Activated naive CD4-positive, alpha-beta T cell treated with anti-CD3 and anti-CD28 coated beads, Interleukin-2, amount 50 U/mL, for 72 hours (primary cell): ENCODE data around the gene DDHD1. TPM values are rescaled to one million over a fixed set of nuclear protein-coding genes. Genes with fewer than 3 reads are reported as not detected.
"Not testable (repeated sequence)": the region's sequence is repeated elsewhere in the genome, so short reads cannot be mapped to it uniquely, and the experiment has no call there.

Source experiments
- ATAC-seq, 2 donors: fragments of 150-1000 bp; cut with Tn5 transposase; 2 replicates each; pipeline ENCODE4 v1.10.0; 2021; ENCODE audit warnings: mild to moderate bottlenecking in 2 of 2, moderate library complexity in 2 of 2
- DNase-seq, 2 donors: peaks; one replicate each; pipeline ENCODE4 v3.0.0; 2021 to 2022; ENCODE audit warnings: low spot score in 2 of 2
- H3K27ac Mint-ChIP-seq, 2 donors: one replicate each; pipeline ENCODE4 v1.8.0; 2022; ENCODE audit warnings: mild to moderate bottlenecking in 2 of 2, mixed read lengths in 2 of 2
- H3K36me3 Mint-ChIP-seq, 2 donors: one replicate each; pipeline ENCODE4 v1.8.0; 2022; ENCODE audit warnings: mixed read lengths in 2 of 2
- H3K9me3 Mint-ChIP-seq, 2 donors: one replicate each; pipeline ENCODE4 v1.8.0; 2022; ENCODE audit warnings: mixed read lengths in 2 of 2
- total RNA-seq, 2 donors: library from RNA; stranded (reverse); gene quantifications; one replicate each; pipeline ENCODE4 v1.2.3, GENCODE V29; 2022

DDHD1 gene
- total RNA-seq, 2 donors from 2014 or later, result 35.3 to 50.1 TPM

- ATAC-seq, DNase-seq, H3K27ac Mint-ChIP-seq, H3K9me3 Mint-ChIP-seq: not testable (repeated sequence)
- peaks cover 62 to 67% of the 10 kb centered on the region in 2 donors for H3K36me3 Mint-ChIP-seq
Observed at GRCh38 chr14:53084954-53085353, 68.2 kb downstream of the DDHD1 start.

- no peaks in the 10 kb centered on the region for H3K36me3 Mint-ChIP-seq
- H3K9me3 Mint-ChIP-seq, result no peaks in the 10 kb centered on the region
- ATAC-seq, result no peak
- no peak overlapping the region for H3K27ac Mint-ChIP-seq
- DNase-seq, result no peak
Observed at GRCh38 chr14:53064475-53064874, 88.6 kb downstream of the DDHD1 start.

GRCh38 chr14:53062856-53063255, 90.3 kb downstream of the DDHD1 start:
- no peaks in the 10 kb centered on the region for H3K36me3 Mint-ChIP-seq
- no peaks in the 10 kb centered on the region for H3K9me3 Mint-ChIP-seq
- DNase-seq (no peak), ATAC-seq (no peak)
- no peak overlapping the region for H3K27ac Mint-ChIP-seq

GRCh38 chr14:53060046-53060445, 93.1 kb downstream of the DDHD1 start:
- DNase-seq (no peak), ATAC-seq (peak; percentile 31 to 49)

GRCh38 chr14:53055003-53055402, 98.1 kb downstream of the DDHD1 start:
- no peak overlapping the region for H3K27ac Mint-ChIP-seq
- no peak for DNase-seq
- peaks cover 0 to 10% of the 10 kb centered on the region in 2 donors for H3K36me3 Mint-ChIP-seq
- H3K9me3 Mint-ChIP-seq, result no peaks in the 10 kb centered on the region
- ATAC-seq, result peak; percentile 40 to 62

More at GRCh38 chr14:53060046-53060445, 93.1 kb downstream of the DDHD1 start:
- Mint-ChIP-seq H3K27ac (no peak overlapping the region), H3K36me3 (no peaks in the 10 kb centered on the region), H3K9me3 (no peaks in the 10 kb centered on the region)

GRCh38 chr14:53054457-53054856, 98.7 kb downstream of the DDHD1 start:
- H3K9me3 Mint-ChIP-seq, result no peaks in the 10 kb centered on the region
- H3K27ac Mint-ChIP-seq, result no peak overlapping the region
- peaks cover 0 to 10% of the 10 kb centered on the region in 2 donors for H3K36me3 Mint-ChIP-seq
- ATAC-seq, result no peak
- no peak for DNase-seq

- DNase-seq (no peak), ATAC-seq (no peak)
- Mint-ChIP-seq H3K36me3 (peaks cover 0 to 1% of the 10 kb centered on the region in 2 donors), H3K9me3 (no peaks in the 10 kb centered on the region), H3K27ac (no peak overlapping the region)
Observed at GRCh38 chr14:53048631-53049030, 104.5 kb downstream of the DDHD1 start.

- H3K36me3 Mint-ChIP-seq, result peaks cover 0 to 7% of the 10 kb centered on the region in 2 donors
- H3K9me3 Mint-ChIP-seq, result no peaks in the 10 kb centered on the region
- H3K27ac Mint-ChIP-seq, result no peak overlapping the region
- ATAC-seq, result no peak
- no peak for DNase-seq
Observed at GRCh38 chr14:53047307-53048069, 105.6 kb downstream of the DDHD1 start.

GRCh38 chr14:53044486-53044885, 108.6 kb downstream of the DDHD1 start:
- ATAC-seq, result no peak
- Mint-ChIP-seq H3K9me3 (no peaks in the 10 kb centered on the region), H3K36me3 (peaks cover 19 to 26% of the 10 kb centered on the region in 2 donors), H3K27ac (no peak overlapping the region)
- DNase-seq, result no peak

- Mint-ChIP-seq H3K9me3 (peaks cover 6 to 9% of the 10 kb centered on the region in 2 donors), H3K27ac (no peak overlapping the region), H3K36me3 (peaks cover 33 to 40% of the 10 kb centered on the region in 2 donors)
- DNase-seq (no peak), ATAC-seq (no peak)
Observed at GRCh38 chr14:53043027-53043581, 110.0 kb downstream of the DDHD1 start.

- H3K9me3 Mint-ChIP-seq, result peaks cover 6 to 9% of the 10 kb centered on the region in 2 donors
- ATAC-seq (no peak), DNase-seq (no peak)
- H3K27ac Mint-ChIP-seq, result no peak overlapping the region
- H3K36me3 Mint-ChIP-seq, result peaks cover 39 to 46% of the 10 kb centered on the region in 2 donors
Observed at GRCh38 chr14:53042480-53042879, 110.6 kb downstream of the DDHD1 start.

- H3K36me3 Mint-ChIP-seq, result peaks cover 46 to 53% of the 10 kb centered on the region in 2 donors
- ATAC-seq (no peak), DNase-seq (no peak)
- peaks cover 6 to 9% of the 10 kb centered on the region in 2 donors for H3K9me3 Mint-ChIP-seq
- H3K27ac Mint-ChIP-seq, result peak overlapping the region in 1 of 2 donors; percentile 51
Observed at GRCh38 chr14:53041067-53041466, 112.1 kb downstream of the DDHD1 start.

- peaks cover 46 to 53% of the 10 kb centered on the region in 2 donors for H3K36me3 Mint-ChIP-seq
- DNase-seq (no peak), ATAC-seq (no peak)
- H3K9me3 Mint-ChIP-seq, result peaks cover 6 to 9% of the 10 kb centered on the region in 2 donors
- no peak overlapping the region for H3K27ac Mint-ChIP-seq
Observed at GRCh38 chr14:53038629-53039028, 114.5 kb downstream of the DDHD1 start.

GRCh38 chr14:53037016-53037415, 116.1 kb downstream of the DDHD1 start:
- H3K27ac Mint-ChIP-seq, result no peak overlapping the region
- H3K9me3 Mint-ChIP-seq, result peaks cover 6 to 9% of the 10 kb centered on the region in 2 donors
- no peak for ATAC-seq
- H3K36me3 Mint-ChIP-seq, result peaks cover 43 to 54% of the 10 kb centered on the region in 2 donors
- DNase-seq, result no peak

- H3K27ac Mint-ChIP-seq, result no peak overlapping the region
- peaks cover 37 to 43% of the 10 kb centered on the region in 2 donors for H3K36me3 Mint-ChIP-seq
- ATAC-seq (no peak), DNase-seq (no peak)
- peaks cover 6 to 9% of the 10 kb centered on the region in 2 donors for H3K9me3 Mint-ChIP-seq
Observed at GRCh38 chr14:53035336-53036210, 117.5 kb downstream of the DDHD1 start.

GRCh38 chr14:53034688-53035230, 118.4 kb downstream of the DDHD1 start:
- no peak overlapping the region for H3K27ac Mint-ChIP-seq
- DNase-seq, result no peak
- no peak for ATAC-seq
- H3K9me3 Mint-ChIP-seq, result peaks cover 13 to 15% of the 10 kb centered on the region in 2 donors
- peaks cover 35 to 47% of the 10 kb centered on the region in 2 donors for H3K36me3 Mint-ChIP-seq
